Trophoblast cell (in vitro differentiated cells and primary cell): ENCODE results near the gene MYCT1.

Source experiments
- DNase-seq, 2 donors: peaks; one replicate each; pipeline ENCODE4 v3.0.0-alpha.2; 2016
- H2AFZ ChIP-seq: 2 replicates; pipeline ENCODE4 v1.6.1; 2013; ENCODE audit warnings: low read length, moderate library complexity, mild to moderate bottlenecking; ENCODE audit not compliant: insufficient read depth, poor library complexity
- H2AK5ac ChIP-seq: 2 replicates; pipeline ENCODE4 v1.6.1; 2013; ENCODE audit warnings: mild to moderate bottlenecking, low read length
- H2BK120ac ChIP-seq: 2 replicates; pipeline ENCODE4 v1.6.1; 2013; ENCODE audit warnings: low read length, mild to moderate bottlenecking, moderate library complexity; ENCODE audit not compliant: insufficient read depth, poor library complexity
- H2BK12ac ChIP-seq: 2 replicates; pipeline ENCODE4 v1.6.1; 2013; ENCODE audit warnings: mild to moderate bottlenecking, low read length, moderate library complexity
- H2BK5ac ChIP-seq: 2 replicates; pipeline ENCODE4 v1.6.1; 2013; ENCODE audit warnings: low read length, low read depth, moderate library complexity, mild to moderate bottlenecking; ENCODE audit not compliant: poor library complexity
- H3K14ac ChIP-seq: 2 replicates; pipeline ENCODE4 v1.6.1; 2013; ENCODE audit warnings: mild to moderate bottlenecking, low read length
- H3K18ac ChIP-seq: 2 replicates; pipeline ENCODE4 v1.6.1; 2013; ENCODE audit warnings: mild to moderate bottlenecking, low read length
- H3K23ac ChIP-seq: 2 replicates; pipeline ENCODE4 v1.6.1; 2013; ENCODE audit warnings: low read length
- H3K27ac ChIP-seq: 2 replicates; pipeline ENCODE4 v1.5.1; 2013; ENCODE audit warnings: low read depth, mild to moderate bottlenecking, inconsistent platforms, low read length, moderate library complexity
- H3K27me3 ChIP-seq: 2 replicates; pipeline ENCODE4 v1.6.1; 2013; ENCODE audit warnings: inconsistent platforms, mild to moderate bottlenecking, low read length, moderate library complexity; ENCODE audit not compliant: insufficient read depth
- H3K36me3 ChIP-seq, 2 experiments: 1 replicate in 1 of 2; 2 replicates in 1 of 2; pipeline ENCODE4 v1.6.1; 2013; ENCODE audit warnings: low read length in 2 of 2, mild to moderate bottlenecking in 2 of 2, moderate library complexity in 1 of 2; ENCODE audit not compliant: insufficient read depth in 2 of 2, control insufficient read depth in 1 of 2
- H3K4ac ChIP-seq: 2 replicates; pipeline ENCODE4 v1.6.1; 2013; ENCODE audit warnings: low read depth, mild to moderate bottlenecking, low read length, moderate library complexity
- H3K4me1 ChIP-seq, 2 experiments: 1 replicate in 1 of 2; 2 replicates in 1 of 2; pipeline ENCODE4 v1.6.1; 2013; ENCODE audit warnings: low read length in 2 of 2, mild to moderate bottlenecking in 2 of 2, moderate library complexity in 1 of 2; ENCODE audit not compliant: insufficient read depth in 2 of 2, control insufficient read depth in 1 of 2
- H3K4me2 ChIP-seq: 2 replicates; pipeline ENCODE4 v1.6.1; 2013; ENCODE audit warnings: inconsistent platforms, mild to moderate bottlenecking, low read length, moderate library complexity
- H3K4me3 ChIP-seq: 2 replicates; pipeline ENCODE4 v1.5.1; 2013; ENCODE audit warnings: mild to moderate bottlenecking, low read depth, low read length, inconsistent platforms
- H3K79me1 ChIP-seq: one replicate; pipeline ENCODE4 v1.6.1; 2013; ENCODE audit warnings: low read length
- H3K79me2 ChIP-seq: 2 replicates; pipeline ENCODE4 v1.6.1; 2013; ENCODE audit warnings: low read length, mild to moderate bottlenecking; ENCODE audit not compliant: control insufficient read depth, insufficient read depth, poor library complexity
- H3K9ac ChIP-seq: 2 replicates; pipeline ENCODE4 v1.6.1; 2013; ENCODE audit warnings: mild to moderate bottlenecking, low read length
- H3K9me3 ChIP-seq: 2 replicates; pipeline ENCODE4 v1.6.1; 2013; ENCODE audit warnings: low read depth, mild to moderate bottlenecking, control low read depth, inconsistent platforms, low read length; ENCODE audit not compliant: insufficient read depth
- H4K12ac ChIP-seq: 2 replicates; pipeline ENCODE4 v1.6.1; 2013; ENCODE audit warnings: low read depth, mild to moderate bottlenecking, low read length, moderate library complexity
- H4K8ac ChIP-seq: 2 replicates; pipeline ENCODE4 v1.6.1; 2013; ENCODE audit warnings: low read depth, mild to moderate bottlenecking, low read length, moderate library complexity
- H4K91ac ChIP-seq: one replicate; pipeline ENCODE4 v1.6.1; 2013; ENCODE audit warnings: low read depth, mild to moderate bottlenecking, low read length, moderate library complexity
- WGBS: extraction: QIAGEN DNeasy Blood & Tissue Kit; methylation state at CpG from one replicate; pipeline ENCODE4 v1.1.7; 2013; ENCODE audit warnings: missing lambda C conversion rate; ENCODE audit not compliant: insufficient read length, insufficient coverage; ENCODE audit errors: extremely low coverage; 5-methylcytosine and 5-hydroxymethylcytosine counted together

The MYCT1 gene

GRCh38 chr6:152695372-152696045 is 2.2 kb upstream of the MYCT1 start:
- no peak overlapping the region for H4K12ac ChIP-seq
- DNase-seq, result peak in 1 of 2 donors; percentile 3
- no peak overlapping the region for H3K4me2 ChIP-seq
- no peak overlapping the region for H2AK5ac ChIP-seq
- H2BK5ac ChIP-seq, result no peak overlapping the region
- no peak overlapping the region for H2BK12ac ChIP-seq
- no peak overlapping the region for H3K18ac ChIP-seq
- H4K91ac ChIP-seq, result no peak overlapping the region
- H3K23ac ChIP-seq, result no peak overlapping the region
- H3K4me1 ChIP-seq, result no peaks in the 10 kb centered on the region
- no peaks in the 10 kb centered on the region for H3K79me1 ChIP-seq
- H2BK120ac ChIP-seq, result no peak overlapping the region
- H3K4ac ChIP-seq, result no peak overlapping the region
- H2AFZ ChIP-seq, result no peak overlapping the region
- WGBS, result no CpG with 5 or more reads among the region's 3 CpGs
- no peak overlapping the region for H3K27ac ChIP-seq
- no peaks in the 10 kb centered on the region for H3K79me2 ChIP-seq
- H3K27me3 ChIP-seq, result no peaks in the 10 kb centered on the region
- no peaks in the 10 kb centered on the region for H3K36me3 ChIP-seq
- no peak overlapping the region for H3K9ac ChIP-seq
- H3K9me3 ChIP-seq, result no peaks in the 10 kb centered on the region
- no peak overlapping the region for H3K14ac ChIP-seq
- no peak overlapping the region for H3K4me3 ChIP-seq
- H4K8ac ChIP-seq, result no peak overlapping the region

- Histone ChIP-seq H3K4me1 (no peaks in the 10 kb centered on the region), H3K79me2 (no peaks in the 10 kb centered on the region), H3K27me3 (no peaks in the 10 kb centered on the region), H4K12ac (no peak overlapping the region), H3K79me1 (no peaks in the 10 kb centered on the region), H2BK120ac (no peak overlapping the region), H2BK5ac (no peak overlapping the region), H3K4me2 (no peak overlapping the region), H3K4me3 (no peak overlapping the region), H2AFZ (no peak overlapping the region), H3K36me3 (no peaks in the 10 kb centered on the region), H4K8ac (no peak overlapping the region), H4K91ac (no peak overlapping the region), H3K27ac (no peak overlapping the region), H3K23ac (no peak overlapping the region), H3K4ac (no peak overlapping the region), H2AK5ac (no peak overlapping the region), H2BK12ac (no peak overlapping the region), H3K14ac (no peak overlapping the region), H3K9me3 (no peaks in the 10 kb centered on the region), H3K18ac (no peak overlapping the region), H3K9ac (no peak overlapping the region)
- no CpG with 5 or more reads among the region's 2 CpGs for WGBS
- DNase-seq, result peak; percentile 50 to 80
Observed at GRCh38 chr6:152696522-152696921, 1.2 kb upstream of the MYCT1 start.

- Histone ChIP-seq H3K27ac (no peak overlapping the region), H2AFZ (no peak overlapping the region), H3K9ac (no peak overlapping the region), H3K4me2 (no peak overlapping the region), H4K91ac (no peak overlapping the region), H2AK5ac (no peak overlapping the region), H3K79me2 (no peaks in the 10 kb centered on the region), H3K4me3 (no peak overlapping the region), H3K4ac (no peak overlapping the region), H3K36me3 (no peaks in the 10 kb centered on the region), H2BK12ac (no peak overlapping the region), H3K27me3 (no peaks in the 10 kb centered on the region), H3K18ac (no peak overlapping the region), H3K4me1 (no peaks in the 10 kb centered on the region), H3K79me1 (no peaks in the 10 kb centered on the region), H2BK5ac (no peak overlapping the region), H4K8ac (no peak overlapping the region), H3K9me3 (no peaks in the 10 kb centered on the region), H3K14ac (no peak overlapping the region), H4K12ac (no peak overlapping the region), H2BK120ac (no peak overlapping the region), H3K23ac (no peak overlapping the region)
- no peak for DNase-seq
- WGBS, result no CpG with 5 or more reads among the region's 1 CpG
Observed at GRCh38 chr6:152698692-152699091, 995 bp downstream of the MYCT1 start.

- no peak overlapping the region for H3K4me2 ChIP-seq
- H4K91ac ChIP-seq, result no peak overlapping the region
- H3K23ac ChIP-seq, result no peak overlapping the region
- no peak overlapping the region for H3K18ac ChIP-seq
- H3K9ac ChIP-seq, result no peak overlapping the region
- H3K79me1 ChIP-seq, result no peaks in the 10 kb centered on the region
- H3K9me3 ChIP-seq, result no peaks in the 10 kb centered on the region
- no peak overlapping the region for H4K8ac ChIP-seq
- no peak overlapping the region for H3K27ac ChIP-seq
- H3K27me3 ChIP-seq, result no peaks in the 10 kb centered on the region
- H2BK5ac ChIP-seq, result no peak overlapping the region
- no peaks in the 10 kb centered on the region for H3K36me3 ChIP-seq
- DNase-seq, result no peak
- H2BK120ac ChIP-seq, result no peak overlapping the region
- H3K4me3 ChIP-seq, result no peak overlapping the region
- WGBS, result no CpG with 5 or more reads among the region's 5 CpGs
- no peak overlapping the region for H3K4ac ChIP-seq
- H2AFZ ChIP-seq, result no peak overlapping the region
- no peak overlapping the region for H4K12ac ChIP-seq
- no peaks in the 10 kb centered on the region for H3K4me1 ChIP-seq
- H2AK5ac ChIP-seq, result no peak overlapping the region
- no peak overlapping the region for H3K14ac ChIP-seq
- H2BK12ac ChIP-seq, result no peak overlapping the region
- no peaks in the 10 kb centered on the region for H3K79me2 ChIP-seq
Observed at GRCh38 chr6:152700427-152700826, 2.7 kb downstream of the MYCT1 start.
